ENCODE results near the gene MBD1.
A peak's percentile ranks its signal among the peaks of the same experiment; 100 is the strongest.
"Not testable (repeated sequence)": the region's sequence is repeated elsewhere in the genome, so short reads cannot be mapped to it uniquely, and the experiment has no call there.

Gene MBD1

DNA sequence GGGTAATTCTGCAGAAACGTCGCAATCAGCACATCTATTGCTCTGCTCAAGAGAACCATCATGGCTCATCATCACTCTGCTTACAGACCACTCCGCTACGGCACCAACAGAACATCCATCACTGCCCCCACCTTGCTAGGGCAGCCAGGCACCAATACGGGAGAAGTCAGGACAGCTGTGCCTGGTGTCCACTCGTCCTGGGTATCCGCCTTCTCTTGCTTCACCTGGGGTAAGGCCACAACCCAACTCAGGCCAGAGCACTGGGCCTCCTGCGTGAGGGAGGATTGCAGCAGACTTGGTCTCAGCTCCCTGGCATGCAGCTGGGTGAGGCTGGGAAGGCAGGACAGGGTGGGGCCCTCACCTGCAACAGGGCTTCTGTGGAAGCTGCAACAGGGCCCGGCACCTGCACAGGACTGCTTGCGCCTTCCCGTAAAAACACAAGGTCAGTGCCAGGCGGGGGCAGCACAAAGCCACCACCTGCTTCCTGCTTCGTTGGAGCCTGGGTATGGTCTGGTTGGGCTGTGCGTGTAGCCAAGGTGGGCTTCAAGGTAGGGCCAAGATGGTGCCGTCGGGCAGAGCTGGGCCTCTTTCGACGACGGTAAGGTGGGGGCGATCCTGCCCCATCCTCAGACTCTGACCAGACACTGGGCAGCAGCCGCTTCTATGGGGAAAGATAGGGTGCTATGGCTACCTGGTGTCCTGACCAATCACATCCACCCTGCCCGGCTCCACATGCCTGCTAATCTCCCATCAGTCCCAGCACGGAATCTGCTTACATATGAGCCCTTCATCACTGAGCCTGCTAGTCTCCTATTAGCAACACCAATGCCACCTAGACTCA lies 7.9 kb downstream of the MBD1 start:
- no peak for DNase-seq

DNA sequence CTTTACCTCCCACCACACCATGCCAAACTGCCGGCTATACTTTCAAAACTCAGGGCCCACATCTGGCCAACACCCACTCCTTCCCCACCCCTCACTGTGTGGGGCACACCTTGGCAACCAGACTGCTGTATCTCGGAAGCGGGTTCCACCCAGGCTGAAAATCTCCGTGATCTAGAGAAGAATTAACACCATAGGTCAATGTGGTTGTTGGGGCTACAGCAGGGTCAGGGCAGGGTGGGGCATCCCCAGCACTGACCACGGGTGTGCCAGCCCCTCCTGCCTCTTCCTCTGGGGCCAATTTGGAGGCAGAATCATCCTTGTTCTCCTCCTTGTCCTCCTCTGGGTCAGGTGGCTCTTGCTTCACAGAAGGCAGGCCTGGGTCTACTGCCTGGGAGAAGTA lies 8.8 kb downstream of the MBD1 start:
- no peak for DNase-seq

DNA sequence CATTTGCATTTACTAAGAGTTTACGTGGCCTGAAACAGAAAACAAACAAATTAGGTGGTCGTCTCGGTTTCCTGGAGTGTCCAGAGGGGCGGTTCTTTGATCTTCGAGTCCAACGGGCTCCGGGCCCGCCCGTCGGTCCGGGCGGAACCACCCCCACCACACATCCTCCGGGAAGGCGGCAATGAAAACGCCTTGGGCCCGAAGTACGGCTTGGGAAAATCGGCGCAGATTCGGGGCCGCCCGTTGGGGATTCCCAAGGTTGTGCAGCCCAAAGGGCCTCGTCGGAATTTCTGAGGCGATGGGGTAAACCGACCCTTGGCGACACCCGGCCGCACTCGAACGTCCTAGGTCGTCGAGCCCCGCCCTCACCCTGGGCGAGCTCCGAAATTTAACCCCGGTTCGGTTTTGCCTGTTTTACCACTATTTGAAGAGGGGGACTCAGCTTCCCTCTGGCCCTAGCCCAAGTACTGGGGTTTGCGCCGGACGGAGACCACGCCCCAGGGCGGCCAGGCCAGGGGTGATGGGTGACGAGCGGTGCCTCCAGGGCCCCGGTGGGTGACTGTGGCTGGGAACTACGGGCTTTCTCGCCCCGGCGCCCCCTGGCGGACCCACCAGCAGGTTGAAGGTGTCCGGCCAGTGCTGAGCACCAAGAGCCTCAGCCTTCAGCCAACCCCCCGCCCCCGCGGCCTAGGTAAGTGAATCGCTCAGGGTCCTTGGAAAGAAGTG lies 13.1 kb downstream of the MBD1 start:
- DNase-seq, result peak; percentile 59

DNA sequence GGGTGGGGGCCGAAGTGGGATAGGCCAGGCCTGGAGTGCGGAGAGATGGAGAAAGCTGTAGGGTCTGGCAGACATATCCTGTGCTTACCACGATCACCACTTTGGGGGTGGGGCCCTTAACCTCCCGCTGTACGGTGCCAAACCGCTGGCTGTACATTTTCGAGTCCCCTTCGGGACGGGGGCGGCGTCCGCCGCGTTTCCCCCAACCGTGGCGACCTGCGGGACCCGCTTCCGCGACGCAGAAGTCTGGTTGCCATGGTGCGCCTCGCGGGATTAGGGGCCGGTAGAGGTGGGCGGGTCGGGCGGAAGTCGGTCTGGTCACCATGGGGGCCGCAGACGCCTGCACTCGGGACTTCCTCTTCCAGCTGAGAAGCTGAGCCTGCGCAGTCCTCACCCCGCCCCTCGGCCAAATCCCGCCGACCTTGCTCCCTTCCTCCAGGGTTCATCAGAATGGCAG lies 15.0 kb downstream of the MBD1 start, which contains the start of gene CFAP53:
Gene CFAP53, minus strand, starts transcription at position 248 of the 457 bp plus-strand sequence. Its CDS starts 91 bp downstream, at position 157.
- peak; percentile 88 for DNase-seq

DNA sequence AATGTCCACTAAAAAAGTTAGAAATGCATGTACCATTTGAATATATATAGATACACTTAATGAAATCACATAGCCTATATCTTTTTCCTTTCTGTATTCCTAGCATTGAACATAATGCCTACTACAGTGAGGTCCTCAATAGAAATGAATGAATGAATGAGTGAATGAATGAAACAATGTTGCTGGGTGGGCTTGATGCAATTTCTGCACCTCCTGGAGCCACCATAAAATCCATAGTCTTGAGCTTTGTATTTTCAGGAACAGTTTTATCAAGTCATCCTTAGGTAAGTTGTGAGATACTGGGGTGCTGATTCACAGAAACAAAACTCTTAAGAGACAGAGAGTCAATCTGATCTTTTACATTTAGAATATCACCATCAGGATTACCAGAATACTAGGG lies 18.3 kb downstream of the MBD1 start:
- no peak for DNase-seq

DNA sequence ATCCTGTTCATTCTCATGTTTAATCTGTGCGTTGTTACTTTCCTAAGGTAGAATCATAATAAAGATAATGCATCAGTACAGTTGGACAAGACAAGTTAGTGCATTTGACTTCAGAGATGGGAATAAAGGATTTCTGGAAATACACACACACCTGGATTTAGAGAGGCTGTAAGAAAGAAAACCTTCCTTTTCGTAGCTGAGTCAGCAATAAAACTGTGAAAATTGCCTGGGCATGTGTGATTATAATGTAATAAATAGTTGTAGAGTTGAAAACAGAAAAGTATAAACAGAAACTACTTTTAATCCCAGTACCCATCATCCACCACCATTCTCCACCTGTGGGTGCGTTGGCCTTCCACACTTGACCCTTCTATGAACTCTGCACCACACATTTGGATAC lies 30.4 kb downstream of the MBD1 start:
- no peak for DNase-seq

DNA sequence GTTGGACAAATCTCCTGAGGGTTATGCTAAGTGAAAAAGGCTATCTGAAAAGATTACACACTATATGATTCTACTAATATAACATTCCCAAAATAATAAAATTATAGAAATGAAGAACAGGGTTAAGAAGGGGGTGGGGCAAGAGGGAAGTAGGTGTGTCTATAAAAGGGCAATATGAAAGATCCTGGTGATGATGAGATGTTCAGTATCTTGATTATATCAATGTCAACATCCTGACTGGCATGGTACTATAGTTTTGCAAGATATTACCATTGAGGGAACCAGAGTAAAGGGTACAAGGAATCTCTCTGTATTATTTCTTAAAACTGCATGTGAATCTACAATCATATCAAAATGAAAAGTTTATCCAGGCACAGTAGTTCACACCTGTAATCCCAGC lies 31.7 kb downstream of the MBD1 start:
- no peak for DNase-seq

DNA sequence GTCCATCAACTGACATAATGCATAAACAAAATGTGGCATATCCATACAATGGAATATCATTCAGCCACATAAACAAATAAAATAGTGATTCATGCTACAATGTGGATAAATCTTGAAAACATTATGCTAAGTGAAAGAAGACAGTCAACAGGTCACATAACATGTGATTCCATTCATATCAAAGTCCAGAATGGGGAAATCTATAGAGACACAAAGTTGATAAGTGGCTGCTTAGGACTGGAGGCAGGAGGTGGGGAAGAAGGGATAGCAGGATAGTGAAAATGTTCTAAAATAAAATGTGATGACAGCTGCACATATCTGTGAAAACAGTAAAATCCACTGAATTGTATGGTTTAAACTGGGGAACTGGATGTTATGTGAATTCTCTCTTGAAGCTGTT lies 33.8 kb downstream of the MBD1 start:
- no peak for DNase-seq

DNA sequence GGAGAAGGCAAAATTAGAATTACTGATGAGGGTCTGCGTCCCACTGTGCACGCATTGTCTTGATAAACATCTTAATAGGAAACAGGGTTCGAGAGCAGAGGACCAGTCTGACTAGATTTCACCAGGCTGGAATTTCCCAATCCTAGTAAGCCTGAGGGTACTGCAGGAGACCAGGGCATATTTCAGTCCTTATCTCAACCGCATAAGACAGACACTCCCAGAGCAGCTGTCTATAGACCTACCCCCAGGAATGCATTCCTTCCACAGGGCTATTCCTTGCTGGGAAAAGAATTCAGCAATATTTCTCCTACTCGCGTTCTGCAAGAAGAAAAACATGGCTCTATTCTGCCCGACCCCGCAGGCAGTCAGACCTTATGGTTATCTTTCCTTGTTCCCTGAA lies 39.6 kb downstream of the MBD1 start:
- DNase-seq, result not testable (repeated sequence)

DNA sequence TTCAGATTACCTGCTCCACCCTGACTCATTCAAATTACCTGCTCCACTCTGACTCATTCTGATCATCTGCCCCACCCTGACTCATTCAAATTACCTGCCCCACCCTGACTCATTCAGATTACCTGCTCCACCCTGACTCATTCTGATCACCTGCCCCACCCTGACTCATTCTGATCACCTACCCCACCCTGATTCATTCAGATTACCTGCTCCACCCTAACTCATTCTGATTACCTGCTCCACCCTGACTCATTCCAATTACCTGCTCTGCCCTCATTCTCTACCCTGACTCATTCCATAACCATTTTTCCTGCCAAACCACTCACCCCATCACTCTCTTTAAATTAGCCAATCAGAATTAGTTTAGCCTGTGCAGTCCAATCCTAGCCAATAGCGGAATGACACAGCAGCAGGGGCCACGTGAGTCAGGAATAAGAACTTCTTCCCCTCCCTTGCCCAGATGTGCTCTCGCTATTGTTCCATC lies 41.2 kb downstream of the MBD1 start:
- DNase-seq, result no peak

DNA sequence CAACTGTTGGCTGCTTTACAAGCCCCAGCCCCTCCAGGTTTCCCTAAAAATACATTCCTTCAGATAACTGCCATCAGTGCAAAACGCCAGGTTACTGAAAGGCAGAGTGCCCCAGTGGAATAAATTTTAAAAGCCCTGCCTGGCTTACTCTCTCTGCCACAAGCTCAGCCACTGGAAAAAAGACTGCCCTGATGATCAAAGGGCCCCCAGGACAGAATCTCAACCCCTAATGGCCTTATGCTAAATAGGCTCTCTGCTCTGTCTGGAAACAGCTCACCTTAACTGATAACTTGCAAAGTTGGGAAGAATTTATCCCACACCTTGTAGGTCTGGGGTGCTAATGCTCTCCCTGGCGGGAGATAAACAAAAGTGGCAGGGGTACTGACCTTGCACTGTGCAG lies 48.9 kb downstream of the MBD1 start:
- DNase-seq, result no peak

DNA sequence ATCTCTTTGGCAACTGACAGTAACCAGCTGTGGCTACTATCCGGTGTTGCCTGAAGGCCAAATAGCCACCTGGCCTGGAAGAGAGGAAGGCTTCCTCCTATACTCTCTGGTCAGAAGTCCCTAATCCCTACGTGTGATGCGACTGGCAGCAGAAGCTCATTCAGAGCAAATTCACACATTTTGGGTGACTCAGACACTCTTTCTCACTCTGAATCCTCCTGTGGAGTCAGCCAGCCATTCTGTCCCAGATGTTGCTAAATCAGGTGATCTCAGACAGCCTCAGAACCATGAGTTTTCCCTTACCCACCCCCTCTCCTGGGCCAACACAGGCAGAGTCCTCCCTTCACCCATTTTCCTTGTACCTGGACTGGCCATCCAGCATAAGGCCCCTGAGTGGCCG lies 49.7 kb downstream of the MBD1 start:
- no peak for DNase-seq

DNA sequence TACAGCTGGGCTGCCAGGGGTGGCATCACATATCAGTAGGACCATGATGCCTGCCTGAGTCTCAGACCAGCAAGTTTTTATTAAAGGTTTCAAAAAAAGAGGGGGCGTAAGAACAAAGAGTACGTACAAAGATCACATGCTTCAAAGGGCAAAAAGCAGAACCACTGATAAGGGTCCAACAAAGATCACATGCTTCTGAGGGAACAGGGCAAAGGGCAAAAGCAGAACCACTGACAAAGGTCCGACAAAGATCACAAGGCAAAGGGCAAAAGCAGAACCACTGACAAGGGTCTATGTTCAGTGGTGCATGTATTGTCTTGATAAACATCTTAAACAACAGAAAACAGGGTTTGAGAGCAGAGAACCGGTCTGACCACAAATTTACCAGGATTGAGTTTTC lies 61.1 kb downstream of the MBD1 start:
- not testable (repeated sequence) for DNase-seq
